Peyer's patch (tissue), 4 donors: Measurements from ENCODE around the gene NDEL1.

Source experiments
- CTCF ChIP-seq, 6 experiments: fragments of 450-650 bp in 4 of 6; fragments of 200-600 bp in 2 of 6; sonication (generic) in 1 of 6; IDR thresholded peaks; one replicate each; pipeline ENCODE4 v1.5.1; 2017 to 2019; ENCODE audit warnings: antibody characterized with exemption in 6 of 6, mild to moderate bottlenecking in 3 of 6, moderate library complexity in 1 of 6
- POLR2A ChIP-seq, 2 donors: fragments of 450-650 bp; IDR thresholded peaks; one replicate each; pipeline ENCODE4 v1.5.1; 2017; ENCODE audit warnings: antibody characterized with exemption in 2 of 2, mild to moderate bottlenecking in 2 of 2, moderate library complexity in 2 of 2

GRCh38 chr17:8499171-8499570 lies 63.5 kb downstream of the NDEL1 start:
- TF ChIP-seq CTCF (IDR thresholded peaks at IDR 0.05) (no peak), POLR2A (IDR thresholded peaks at IDR 0.05) (no peak)
